ENCODE measurements around the gene CMIP.
"Not testable (repeated sequence)": the region's sequence is repeated elsewhere in the genome, so short reads cannot be mapped to it uniquely, and the experiment has no call there.

The CMIP gene

GRCh38 chr16:81573533-81574020, 129.0 kb downstream of the CMIP start:
- TF ChIP-seq, protein P1, sequence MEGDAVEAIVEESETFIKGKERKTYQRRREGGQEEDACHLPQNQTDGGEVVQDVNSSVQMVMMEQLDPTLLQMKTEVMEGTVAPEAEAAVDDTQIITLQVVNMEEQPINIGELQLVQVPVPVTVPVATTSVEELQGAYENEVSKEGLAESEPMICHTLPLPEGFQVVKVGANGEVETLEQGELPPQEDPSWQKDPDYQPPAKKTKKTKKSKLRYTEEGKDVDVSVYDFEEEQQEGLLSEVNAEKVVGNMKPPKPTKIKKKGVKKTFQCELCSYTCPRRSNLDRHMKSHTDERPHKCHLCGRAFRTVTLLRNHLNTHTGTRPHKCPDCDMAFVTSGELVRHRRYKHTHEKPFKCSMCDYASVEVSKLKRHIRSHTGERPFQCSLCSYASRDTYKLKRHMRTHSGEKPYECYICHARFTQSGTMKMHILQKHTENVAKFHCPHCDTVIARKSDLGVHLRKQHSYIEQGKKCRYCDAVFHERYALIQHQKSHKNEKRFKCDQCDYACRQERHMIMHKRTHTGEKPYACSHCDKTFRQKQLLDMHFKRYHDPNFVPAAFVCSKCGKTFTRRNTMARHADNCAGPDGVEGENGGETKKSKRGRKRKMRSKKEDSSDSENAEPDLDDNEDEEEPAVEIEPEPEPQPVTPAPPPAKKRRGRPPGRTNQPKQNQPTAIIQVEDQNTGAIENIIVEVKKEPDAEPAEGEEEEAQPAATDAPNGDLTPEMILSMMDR (IDR thresholded peaks at IDR 0.05; ENCODE audit: low read depth, low read length, missing control alignments) = no peak
- no peak for DNase-seq (ENCODE audit: low read depth)
- no peak overlapping the region for H3K4me3 ChIP-seq (ENCODE audit: low read depth, low read length)

DNA sequence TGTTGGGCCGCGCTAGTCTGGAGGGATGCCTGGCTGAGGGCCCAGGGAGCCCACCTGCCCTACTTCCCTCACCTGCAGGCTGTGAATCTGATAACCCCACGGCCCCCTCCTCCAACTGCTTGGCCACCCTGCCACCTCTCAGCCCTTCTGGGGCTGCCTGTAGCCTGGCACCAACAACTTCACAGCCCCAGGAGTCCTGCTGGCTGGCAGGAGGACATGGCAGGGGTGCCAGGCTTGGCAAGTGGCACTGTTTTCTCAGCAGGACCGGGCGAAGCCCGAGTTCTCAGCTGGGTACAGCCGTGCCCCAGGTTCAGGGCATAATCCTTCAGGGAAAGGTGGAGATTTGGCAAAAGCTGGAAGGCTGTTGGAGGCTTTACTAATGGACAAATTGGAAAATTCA, 129.6 kb downstream of the CMIP start:
- H3K4me3 ChIP-seq (ENCODE audit: low read depth, low read length) = no peak overlapping the region
- DNase-seq (ENCODE audit: low read depth) = no peak
- TF ChIP-seq, protein P1 (IDR thresholded peaks at IDR 0.05; ENCODE audit: low read depth, low read length, missing control alignments) = no peak

DNA sequence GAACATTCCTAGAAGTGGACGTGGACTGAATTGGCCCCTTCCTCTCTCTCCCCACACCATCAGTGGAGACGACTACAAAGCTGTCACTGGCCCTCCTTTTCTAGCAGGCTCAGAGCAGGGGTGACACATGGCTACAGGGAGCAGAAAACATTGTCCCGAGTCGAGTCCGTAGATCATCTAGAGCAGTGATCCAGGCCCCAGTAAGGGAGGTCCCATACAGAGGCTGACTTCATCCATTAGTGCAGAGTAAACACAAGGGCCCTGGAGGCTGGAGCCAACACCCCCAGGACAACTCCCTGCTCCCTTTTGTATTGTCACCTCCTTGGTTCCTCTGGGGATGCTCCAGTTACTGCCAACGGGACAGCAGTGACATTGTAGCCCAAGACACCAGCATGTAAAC, 130.7 kb downstream of the CMIP start:
- TF ChIP-seq, protein P1 (IDR thresholded peaks at IDR 0.05; ENCODE audit: low read depth, low read length, missing control alignments) = no peak
- no peak for DNase-seq (ENCODE audit: low read depth)
- H3K4me3 ChIP-seq (ENCODE audit: low read depth, low read length) = no peak overlapping the region

DNA sequence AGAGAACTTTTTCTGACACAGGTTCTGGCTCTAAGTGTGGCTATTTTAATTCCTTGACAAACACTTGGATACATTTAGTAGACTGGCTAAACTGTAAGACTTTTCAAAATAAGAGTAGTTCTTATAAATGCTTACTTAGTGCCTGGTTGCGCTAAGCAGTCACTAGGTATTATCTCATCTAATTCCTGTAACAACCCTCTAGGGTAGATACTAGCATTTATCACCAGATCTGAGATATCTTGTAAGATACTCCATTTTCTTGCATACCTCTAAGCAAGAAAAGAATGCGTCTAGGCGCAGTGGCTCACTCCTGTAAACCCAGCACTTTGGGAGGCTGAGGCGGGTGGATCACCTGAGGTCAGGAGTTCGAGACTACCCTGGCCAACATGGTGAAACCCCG, 131.2 kb downstream of the CMIP start:
- TF ChIP-seq, protein P1 (IDR thresholded peaks at IDR 0.05; ENCODE audit: low read depth, low read length, missing control alignments) = no peak
- no peak for DNase-seq (ENCODE audit: low read depth)
- H3K4me3 ChIP-seq (ENCODE audit: low read depth, low read length) = no peak overlapping the region

DNA sequence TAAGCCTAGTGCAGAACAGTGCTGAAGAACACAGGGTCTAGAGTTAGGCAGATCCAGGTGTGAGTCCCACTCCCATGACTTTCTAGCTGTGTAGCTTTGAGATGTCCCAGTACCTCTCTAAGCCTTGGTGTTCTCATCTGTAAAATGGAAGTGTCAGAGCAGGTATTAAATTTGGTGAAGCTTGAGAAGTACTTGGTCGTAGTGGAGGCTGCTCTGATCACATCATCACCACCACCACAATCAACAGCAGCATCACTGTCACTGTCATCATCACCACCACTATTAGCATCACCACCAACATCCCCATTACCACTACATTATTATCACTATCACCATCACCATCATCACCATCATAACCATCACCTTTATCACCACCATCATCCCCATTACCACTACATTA, 132.1 kb downstream of the CMIP start:
- no peak overlapping the region for H3K4me3 ChIP-seq (ENCODE audit: low read depth, low read length)
- no peak for DNase-seq (ENCODE audit: low read depth)
- TF ChIP-seq, protein P1 (IDR thresholded peaks at IDR 0.05; ENCODE audit: low read depth, low read length, missing control alignments) = no peak

GRCh38 chr16:81577272-81577671, 132.7 kb downstream of the CMIP start:
- DNase-seq (ENCODE audit: low read depth); H3K4me3 ChIP-seq (ENCODE audit: low read depth, low read length): not testable (repeated sequence)

DNA sequence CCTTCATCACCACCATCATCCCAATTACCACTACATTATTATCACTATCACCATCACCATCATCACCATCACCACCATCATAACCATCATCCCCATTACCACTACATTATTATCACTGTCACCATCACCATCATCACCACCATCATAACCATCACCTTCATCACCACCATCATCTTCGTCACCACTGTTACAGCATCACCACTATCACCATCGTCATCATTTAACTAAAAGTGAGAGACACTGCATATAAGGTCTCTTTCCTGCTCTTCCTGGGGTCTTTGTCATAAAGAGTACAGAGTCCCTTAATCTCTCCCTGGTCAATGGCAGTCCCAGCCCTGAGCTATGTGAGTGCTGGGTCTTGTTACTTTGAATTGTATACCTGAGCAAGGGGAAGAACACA, 133.5 kb downstream of the CMIP start:
- H3K4me3 ChIP-seq (ENCODE audit: low read depth, low read length) = no peak overlapping the region
- no peak for DNase-seq (ENCODE audit: low read depth)

More for the DNA sequence above, 133.5 kb downstream of the CMIP start:
- TF ChIP-seq, protein P1 (IDR thresholded peaks at IDR 0.05; ENCODE audit: low read depth, low read length, missing control alignments) = no peak

Measured in GM12864 (cell line).